Superior temporal gyrus (tissue), 1 donor: Measurements from ENCODE around the gene ST8SIA1.

Source experiments
- DNase-seq: peaks from one replicate; pipeline ENCODE4 v3.0.0-alpha.2; 2016; ENCODE audit errors: extremely low spot score

ST8SIA1 gene

DNA sequence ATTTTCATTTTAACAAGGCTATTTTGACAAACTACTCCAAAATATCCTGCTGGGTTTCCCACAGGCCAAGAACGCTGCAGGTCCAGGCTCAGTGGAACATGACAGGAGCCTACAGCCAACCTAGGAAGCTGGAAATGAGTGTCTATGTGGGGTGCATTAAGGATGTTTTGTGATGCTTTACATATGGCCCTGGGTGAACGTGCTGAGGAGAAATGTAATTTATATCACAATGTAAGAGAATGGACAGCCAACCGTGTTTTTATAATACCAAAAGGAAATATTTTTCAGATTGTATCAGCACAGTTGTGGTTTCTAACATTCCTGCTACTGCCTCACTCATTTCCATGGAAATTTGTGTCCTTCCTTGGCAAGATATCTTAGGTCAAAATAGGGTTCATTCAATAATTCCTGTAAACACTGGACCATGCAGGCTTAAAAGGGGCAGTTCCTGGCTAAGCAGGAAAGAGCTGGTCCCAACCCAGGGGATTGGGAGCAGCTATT lies 51.5 kb downstream of the ST8SIA1 start:
- DNase-seq: no peak

DNA sequence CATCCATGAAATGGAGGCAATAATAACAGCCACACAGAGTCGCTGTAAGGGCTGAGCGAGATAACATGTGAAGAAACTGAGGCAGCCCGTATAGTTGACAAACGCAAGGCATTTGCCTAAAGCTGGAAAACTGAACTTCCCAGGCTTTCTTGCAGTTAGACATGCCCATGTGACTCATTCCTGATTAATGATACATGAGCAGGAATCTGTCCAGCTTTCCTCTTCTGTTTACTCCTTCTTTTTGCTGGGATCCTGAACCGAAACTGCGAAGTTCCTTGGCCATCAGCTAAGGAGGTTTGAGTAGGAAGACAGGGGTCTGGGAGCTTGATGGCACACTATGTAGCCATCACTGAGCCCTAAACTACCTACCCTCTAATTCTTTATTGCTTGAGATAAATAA lies 52.2 kb downstream of the ST8SIA1 start:
- DNase-seq: no peak

DNA sequence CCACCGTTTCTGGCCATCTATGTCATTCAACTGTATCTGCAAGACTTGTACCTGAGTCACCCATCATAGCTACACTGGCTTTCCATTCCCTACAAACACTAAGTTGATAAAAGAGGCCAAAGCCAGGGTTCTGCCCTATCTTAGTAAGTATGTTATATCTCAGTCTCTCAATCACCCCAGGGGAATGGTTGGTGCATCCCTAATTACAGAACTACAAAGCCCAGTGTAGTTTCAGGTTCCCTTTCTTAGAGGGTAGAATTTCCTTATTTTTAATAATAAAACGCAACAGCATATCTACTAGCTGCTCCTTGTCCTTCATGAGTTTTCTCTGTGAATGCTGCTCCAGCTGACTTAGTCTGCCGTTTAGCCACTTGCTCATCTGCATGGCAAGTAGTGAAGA lies 57.6 kb downstream of the ST8SIA1 start:
- DNase-seq: no peak

DNA sequence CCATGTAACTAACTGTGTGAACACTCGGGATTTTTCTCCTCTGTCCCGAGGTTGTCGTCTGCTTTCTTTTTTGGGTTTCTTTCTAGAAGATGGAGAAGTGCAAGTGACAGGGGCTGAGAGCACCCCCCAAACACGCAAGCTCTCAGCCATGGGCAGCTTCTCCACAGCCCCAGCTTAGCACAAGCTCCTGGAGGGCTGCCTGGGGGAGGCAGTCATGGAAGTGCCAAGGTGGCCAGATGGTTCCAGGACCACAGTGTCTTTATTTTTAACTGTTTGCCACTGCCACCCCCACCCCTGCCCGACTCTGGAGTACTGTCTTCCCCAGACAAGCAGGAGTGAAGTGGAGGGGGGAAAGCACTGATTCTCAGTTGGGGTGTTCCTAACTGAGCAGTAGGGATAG lies 58.2 kb downstream of the ST8SIA1 start:
- DNase-seq: no peak

DNA sequence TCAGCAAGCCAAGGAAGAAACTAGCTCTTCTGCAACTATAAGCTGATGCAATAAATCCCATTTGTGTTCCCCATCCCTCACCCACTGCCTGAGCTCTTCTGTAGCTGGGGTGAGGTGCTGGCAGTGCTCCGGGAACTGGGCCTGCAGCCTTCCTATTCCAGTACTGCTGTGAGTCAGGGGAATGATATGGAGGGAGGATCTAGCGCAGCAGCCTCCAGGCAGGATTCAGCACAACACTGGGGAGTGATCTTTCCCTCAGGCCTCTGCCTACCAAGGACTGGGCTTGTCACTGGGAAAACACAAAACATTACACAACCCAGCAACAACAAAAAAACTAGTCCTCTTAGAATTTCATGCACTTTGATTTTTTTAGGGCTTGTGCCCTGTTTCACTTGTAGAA lies 58.7 kb downstream of the ST8SIA1 start:
- DNase-seq: no peak

DNA sequence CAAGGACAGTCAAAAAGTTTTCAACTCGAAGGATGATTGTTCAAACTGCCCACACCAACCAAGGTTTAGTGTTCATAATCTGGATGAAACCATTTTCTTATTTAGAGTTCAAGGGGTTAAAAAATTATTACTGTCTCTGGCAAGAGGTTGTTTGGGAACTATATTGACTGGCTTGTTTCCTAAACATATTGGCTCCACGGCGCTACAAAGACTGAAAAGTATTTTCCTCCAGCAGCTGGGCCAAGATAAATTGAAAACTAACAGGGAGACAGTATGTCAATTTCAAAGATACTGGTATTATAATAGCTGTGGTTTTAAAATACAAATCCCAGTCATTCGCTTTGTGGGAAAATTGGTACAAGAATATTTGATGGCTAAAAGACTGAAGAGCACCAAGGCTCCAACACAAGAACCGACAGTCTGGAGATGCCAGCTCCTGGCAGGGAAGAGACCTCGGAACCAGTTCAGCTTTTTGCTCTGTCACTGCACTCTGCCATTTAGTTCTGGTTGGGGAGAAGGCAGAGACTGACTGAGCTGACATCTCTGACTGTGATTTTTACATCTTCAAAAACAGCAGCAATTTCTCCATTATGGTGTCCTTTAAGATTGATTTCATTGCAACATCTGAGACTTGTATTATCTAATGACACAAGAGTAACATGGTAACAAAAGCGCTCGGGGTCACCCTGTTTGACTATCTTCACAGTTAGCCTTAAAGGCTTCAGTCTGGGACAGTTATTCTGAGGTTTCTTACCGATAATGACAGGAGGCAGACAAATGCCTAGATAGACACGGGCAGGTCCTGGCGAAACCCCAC lies 62.0 kb downstream of the ST8SIA1 start:
- no peak for DNase-seq

DNA sequence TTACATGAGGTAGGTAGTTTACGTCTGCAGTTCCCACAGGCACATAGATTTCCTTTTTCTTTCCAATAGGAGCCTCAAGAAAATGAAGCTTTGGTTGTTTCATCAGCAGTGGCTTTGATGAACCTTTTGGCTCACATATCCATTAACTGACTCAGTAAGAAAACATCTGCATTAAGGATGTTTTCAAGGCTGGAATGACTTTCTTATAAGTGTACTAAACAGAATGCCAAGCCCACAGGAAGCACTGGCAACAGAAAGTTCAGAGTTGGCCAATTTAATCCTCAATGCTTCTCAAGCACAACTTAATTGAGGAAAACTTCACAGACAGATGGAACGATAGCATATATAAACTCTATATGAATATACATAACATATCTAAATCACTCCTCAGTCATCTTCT lies 63.5 kb downstream of the ST8SIA1 start:
- DNase-seq: no peak

DNA sequence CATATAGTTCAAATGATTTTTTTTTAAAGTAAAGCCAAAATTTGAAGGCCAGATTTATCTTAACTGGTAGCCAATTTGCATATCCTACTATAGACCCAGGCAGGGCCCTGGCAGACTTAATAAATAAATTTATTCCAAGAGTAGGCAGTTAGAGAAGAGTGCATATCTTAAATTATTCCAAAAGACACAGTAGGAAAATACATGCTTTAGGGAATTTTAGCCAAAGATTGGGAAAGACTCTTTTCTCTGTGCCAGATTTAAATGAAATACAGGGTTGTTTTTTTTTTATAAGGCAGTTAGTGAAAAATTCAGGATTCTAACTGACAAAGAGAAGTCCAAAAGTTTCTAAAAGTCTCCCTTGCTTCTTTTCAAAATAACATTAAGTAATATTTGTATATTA lies 65.5 kb downstream of the ST8SIA1 start:
- DNase-seq: no peak

DNA sequence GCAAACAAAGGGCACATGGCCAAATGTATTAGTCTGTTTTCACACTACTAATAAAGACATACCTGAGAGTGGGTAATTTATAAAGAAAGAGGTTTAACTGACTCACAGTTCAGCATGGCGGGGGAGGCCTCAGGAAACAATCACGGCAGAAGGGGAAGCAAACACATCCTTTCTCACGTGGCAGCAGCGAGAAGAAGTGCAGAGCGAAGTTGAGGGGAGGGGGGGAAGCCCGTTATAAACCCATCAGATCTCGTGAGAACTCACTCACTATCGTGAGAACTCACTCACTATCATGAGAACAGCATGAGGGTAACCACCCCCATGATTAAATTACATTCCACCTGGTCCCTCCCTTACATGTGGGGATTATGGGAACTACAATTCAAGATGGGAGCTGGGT lies 66.1 kb downstream of the ST8SIA1 start:
- DNase-seq: no peak

DNA sequence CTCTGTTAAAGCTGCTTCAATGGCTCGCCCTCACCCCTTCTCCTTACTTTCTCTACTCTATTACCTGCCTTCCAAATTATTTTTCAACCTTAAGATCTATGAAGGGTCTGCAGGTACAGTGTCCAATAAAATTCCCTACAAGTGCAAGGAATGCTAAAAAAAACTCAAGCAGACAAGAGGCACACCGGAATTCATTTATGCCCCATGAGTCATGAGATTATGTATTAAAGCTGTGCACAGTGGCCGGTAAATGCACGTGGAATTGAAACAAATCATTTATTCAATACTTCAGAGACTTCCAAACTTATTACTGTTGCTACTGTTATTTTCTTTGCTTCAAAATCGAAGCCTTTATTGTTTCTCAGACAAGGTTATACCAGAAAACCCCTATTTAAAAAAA lies 68.4 kb downstream of the ST8SIA1 start:
- DNase-seq: no peak

DNA sequence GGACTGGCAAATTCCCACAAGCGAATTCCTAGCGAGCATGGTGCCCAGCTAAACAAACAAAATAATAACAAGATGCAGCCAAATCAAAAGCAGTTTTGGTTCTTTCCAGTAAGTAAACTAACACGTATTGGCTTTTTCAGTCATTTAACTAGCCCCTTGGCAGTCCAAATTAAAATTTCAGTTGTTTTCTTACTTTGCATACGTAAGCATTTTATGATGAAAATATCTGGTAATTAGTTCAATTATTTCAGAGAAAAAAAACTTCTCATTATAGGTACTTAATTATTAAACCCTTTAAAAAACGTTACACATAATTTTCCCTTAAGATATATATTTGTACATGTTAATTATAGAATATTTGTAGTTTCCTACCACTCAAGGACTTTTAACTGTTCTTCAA lies 70.1 kb downstream of the ST8SIA1 start:
- no peak for DNase-seq

DNA sequence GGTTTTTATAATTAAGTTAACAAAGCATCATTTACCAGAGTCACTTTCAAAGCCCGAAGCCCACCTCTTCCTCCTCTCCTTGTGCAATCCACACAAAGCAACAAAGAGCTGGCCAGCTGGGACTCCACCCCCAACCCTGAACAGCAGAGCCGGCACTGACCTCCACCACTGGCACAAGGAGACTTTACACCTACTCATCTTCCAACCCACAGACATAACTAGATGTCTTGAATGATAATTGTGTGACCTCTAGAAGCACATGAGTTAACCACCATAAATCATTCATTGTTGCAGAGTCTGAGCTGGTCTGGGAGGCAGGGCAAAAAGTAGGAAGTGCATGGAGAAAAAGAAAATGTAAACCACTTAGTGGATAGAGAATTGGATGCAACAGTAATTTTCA lies 72.2 kb downstream of the ST8SIA1 start:
- DNase-seq: no peak

DNA sequence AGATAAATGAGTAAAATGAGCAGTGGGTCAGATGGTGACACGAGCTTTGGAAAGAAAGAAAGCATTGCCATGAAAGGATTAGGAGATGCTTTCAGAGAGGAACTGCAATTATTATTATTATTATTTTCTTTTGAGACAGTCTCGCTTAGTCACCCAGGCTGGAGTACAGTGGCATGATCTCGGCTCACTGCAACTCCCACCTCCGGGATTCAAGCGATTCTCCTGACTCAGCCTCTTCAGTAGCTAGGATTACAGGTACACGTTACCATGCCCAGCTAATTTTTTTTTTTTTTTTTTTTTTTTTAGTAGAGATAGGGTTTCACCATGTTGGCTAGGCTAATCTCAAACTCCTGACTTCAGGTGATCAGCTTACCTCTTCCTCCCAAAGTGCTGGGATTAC lies 77.4 kb downstream of the ST8SIA1 start:
- no peak for DNase-seq

DNA sequence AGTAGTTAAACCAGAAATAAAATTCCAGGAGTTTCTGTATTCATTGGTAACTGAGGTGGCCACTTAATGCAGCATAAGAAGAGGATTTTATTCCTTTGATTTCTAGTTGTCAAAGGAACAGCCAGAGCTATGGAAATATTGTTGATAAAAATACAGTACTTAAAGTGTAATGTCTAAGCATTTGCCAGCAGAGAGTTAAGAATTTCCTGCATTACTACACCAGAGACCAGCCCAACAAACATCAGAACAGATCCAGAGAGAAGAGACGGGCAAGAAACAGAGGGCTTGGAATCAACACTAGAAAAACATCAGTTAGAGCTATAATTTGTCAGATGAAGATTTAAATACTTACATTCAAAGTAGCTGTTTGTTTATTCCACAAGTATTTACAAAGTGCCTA lies 77.9 kb downstream of the ST8SIA1 start:
- no peak for DNase-seq

DNA sequence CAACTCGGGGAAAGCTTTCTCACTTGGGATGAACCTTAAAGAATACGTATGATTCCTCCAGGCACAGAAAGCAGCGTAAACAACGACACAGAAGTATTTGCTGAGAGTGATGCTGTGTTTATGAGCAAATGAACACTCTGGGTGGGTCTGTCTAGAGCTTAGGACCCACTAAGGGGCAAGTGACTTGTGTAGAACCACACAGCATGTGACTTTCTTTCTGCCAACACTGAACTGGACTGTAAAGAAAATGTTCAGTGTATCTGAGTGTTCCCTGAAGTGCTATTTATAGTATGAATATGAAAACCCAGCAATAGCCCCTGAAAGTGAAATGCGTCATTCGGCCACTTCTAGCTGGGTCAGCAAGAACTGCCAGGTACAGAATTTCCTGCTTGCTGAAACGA lies 78.5 kb downstream of the ST8SIA1 start:
- DNase-seq: peak; percentile 38

DNA sequence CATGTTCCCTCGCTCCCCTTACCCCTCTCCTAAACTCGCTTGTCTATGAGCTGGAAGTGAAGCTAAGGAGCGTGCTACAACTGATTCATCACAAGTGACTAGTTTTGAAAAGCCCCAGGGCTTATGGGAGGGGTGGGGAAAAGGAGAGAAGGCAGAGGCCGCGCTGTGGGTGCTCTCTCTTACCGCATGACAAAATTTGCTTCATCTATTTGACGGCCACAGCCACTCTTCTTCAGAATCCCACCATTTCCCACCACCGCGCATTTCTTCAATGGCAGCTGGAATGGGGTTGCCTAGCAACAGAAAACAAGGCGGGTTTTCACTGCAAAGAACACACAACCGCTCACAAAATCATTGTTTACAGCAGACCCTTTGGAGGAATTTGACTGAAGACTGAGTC lies 79.4 kb downstream of the ST8SIA1 start:
- no peak for DNase-seq

DNA sequence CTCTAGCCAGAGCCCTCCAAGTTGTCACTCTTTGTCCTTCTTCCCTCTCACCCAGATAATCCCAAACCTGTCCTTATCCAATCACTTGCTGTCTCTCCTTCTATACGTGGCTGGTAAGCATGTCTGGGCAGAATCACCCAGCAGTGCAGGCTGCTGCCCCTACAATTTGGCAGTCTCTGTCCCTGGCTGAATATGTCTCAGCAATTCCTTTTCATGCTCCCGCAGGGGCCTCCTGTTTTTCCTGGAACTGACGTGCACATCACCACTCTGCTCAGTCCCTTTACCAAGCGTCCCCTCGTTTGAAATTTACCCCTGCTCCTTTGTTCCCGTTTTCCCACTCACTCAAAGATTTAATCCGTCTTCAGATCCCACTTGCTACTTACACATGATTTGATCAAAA lies 80.0 kb downstream of the ST8SIA1 start:
- no peak for DNase-seq

DNA sequence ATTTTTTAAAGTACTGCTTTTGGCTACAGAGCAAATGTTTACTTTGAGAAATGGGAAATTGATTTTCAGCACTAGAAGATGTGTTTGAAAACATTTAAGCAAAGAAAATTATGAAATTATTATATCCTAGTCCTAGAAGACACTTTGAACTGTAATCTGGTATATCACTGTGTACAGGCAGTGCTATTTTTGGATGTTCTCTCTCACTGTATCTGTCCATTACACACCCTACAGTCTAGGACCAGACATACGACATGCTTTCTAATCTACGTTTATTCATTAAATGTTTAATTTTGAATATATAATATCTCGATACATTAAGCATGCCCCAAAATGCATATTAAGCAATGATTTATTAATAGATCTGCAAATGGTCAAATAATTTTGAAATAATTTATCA lies 82.5 kb downstream of the ST8SIA1 start:
- DNase-seq: no peak

DNA sequence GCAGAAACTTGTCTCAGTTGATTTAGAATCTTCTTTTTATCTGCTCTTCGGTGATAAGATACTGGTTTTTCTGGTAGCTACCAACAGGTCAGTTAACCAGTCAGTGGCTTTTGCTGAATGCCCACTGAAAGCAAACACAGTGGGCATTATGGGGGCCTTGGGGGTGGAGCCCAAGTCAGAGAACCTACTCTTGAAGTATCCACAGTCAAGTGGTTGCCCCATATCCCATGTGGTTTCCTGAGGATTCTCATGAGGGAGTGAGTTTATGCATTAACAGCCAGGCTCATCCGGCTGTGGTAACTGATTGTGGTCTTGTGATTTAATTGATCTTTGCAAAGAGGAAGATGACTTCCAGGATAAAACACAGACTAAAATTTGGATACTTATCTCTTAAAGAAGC lies 83.7 kb downstream of the ST8SIA1 start:
- DNase-seq: no peak

DNA sequence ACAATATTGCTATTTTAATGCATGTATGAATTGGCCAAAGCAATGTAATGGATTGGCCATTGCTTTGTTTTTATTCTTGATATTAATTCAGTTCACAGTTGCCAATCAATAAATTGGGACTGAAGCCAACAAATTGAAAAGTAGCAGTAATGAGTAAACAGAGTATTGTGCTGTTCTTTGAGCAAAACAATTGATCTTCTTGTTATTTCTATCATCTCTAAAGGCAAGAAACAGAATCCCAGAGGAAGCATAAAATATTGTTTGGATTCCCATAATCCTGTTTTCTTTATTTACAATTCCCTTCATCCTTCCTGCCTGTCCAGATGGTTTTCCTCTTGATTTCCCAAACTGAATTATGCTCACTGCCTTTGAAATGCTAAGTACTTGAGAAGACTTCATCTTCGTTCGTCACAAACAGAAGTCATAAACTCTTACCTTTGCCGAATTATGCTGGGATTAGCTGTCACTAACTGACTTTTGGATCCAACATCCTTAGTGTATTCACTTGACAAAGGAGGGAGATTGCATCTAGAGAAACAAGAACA lies 85.9 kb downstream of the ST8SIA1 start:
- DNase-seq: no peak

DNA sequence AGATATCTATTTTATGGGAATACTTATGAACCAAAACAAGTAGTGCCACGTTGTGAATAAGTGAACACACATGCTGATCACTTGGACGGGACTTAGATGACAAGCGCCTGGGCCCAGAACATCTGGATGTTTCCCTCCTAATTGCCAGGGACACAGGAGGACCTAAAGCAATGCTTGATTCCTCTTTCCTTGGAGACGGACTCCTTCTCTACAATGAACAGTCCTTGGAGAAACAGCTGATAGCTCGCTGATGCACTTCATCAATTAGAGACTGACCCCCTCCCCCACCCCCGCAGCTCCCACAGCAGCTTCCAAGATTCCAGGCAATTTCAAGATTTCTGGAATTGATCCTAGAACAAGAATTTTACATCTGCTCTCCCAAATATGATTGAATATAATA lies 86.4 kb downstream of the ST8SIA1 start:
- no peak for DNase-seq

DNA sequence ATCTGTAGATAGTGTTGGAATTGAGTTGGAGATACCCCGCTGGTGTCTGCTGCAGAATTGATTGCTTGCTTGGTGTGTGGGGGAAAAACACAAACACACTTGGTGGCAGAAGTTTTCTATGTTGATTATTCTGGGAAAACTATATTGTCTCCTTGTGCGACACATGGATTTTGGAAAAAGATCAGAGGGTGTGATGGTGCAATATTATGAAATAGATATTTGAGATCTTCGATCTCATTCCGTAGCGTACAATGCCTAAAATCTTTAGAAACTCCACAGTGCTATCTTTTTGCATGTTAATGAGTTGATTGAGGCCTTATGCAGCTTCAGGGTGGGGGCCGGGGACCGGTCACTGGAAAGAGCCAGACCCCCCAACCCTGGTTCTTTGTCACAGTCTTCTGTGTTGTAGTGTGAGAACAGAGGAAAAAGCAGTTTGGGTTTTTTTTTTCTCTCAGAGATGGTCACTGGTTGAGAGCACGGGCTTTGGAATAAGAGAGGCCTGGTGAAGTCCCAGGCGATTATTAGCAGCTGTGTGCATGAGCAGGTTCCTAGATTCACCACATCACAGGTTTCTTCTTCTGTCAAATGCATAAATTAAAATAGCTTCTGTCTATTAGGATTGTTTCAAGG lies 88.2 kb downstream of the ST8SIA1 start:
- no peak for DNase-seq

DNA sequence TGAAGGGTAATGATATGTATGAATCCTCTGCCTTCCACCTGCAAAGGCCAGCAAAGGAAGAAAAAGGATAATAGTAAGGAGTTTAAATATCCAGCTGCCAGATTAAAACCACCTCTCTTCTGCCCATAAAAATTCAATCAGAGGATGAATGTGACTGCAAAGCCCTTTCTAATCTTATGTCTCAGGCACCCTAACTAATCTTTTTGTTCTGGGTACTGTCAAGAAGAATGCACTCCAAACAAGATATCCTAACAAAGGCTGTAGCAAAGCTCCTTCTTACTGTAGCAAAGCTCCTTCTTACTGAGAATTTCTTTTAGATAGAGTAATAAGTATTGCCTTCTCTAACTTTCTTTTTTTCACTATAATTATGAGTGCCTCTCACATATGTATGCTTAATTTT lies 91.8 kb downstream of the ST8SIA1 start:
- no peak for DNase-seq
